ENCODE data around the gene DCLK2. TPM values are rescaled to one million over a fixed set of nuclear protein-coding genes. Genes with fewer than 3 reads are reported as not detected.

Gene DCLK2
- total and polyA plus RNA-seq, 2 of the 8 experiments (the other 6 are each of a cell fraction or from before 2014, with no cell fraction given): 0.32 to 0.37 TPM

- Histone ChIP-seq H3K4me3 (ENCODE audit: extremely low read depth in 1 of 4, insufficient read depth in 2 of 4, low read depth in 3 of 4, low read length in 4 of 4) (no peak overlapping the region), H3K27me3 (replicated peaks in 1 of 4; ENCODE audit: control insufficient read depth in 3 of 4, extremely low read depth in 1 of 4, insufficient read depth in 3 of 4, low read length in 3 of 4) (no peaks in the 10 kb centered on the region), H2BK12ac (ENCODE audit: low read depth, low read length) (no peak overlapping the region), H4K5ac (ENCODE audit: insufficient read length, low read depth, low read length) (no peak overlapping the region), H4K8ac (ENCODE audit: extremely low read depth, insufficient read depth, low read length) (no peak overlapping the region), H3K79me2 (ENCODE audit: control insufficient read depth in 1 of 2, insufficient read depth in 2 of 2, low read length in 2 of 2) (no peaks in the 10 kb centered on the region), H3K79me1 (ENCODE audit: low read depth, low read length) (no peaks in the 10 kb centered on the region), H3K4ac (replicated peaks; ENCODE audit: insufficient read length, low read depth, low read length) (no peak overlapping the region), H2BK20ac (ENCODE audit: low read length) (no peak overlapping the region), H4K91ac (replicated peaks; ENCODE audit: insufficient read length, low read length) (no peak overlapping the region), H3K9ac (replicated peaks in 1 of 4; ENCODE audit: extremely low read depth in 1 of 4, low read depth in 3 of 4, low read length in 3 of 4) (no peak overlapping the region), H3K9me3 (ENCODE audit: insufficient read depth in 2 of 2, low read depth in 1 of 2, low read length in 1 of 2) (no peaks in the 10 kb centered on the region), H2AK5ac (ENCODE audit: low read depth, low read length) (no peak overlapping the region), H2BK120ac (replicated peaks; ENCODE audit: low read depth, low read length) (no peak overlapping the region), H3K56ac (replicated peaks; ENCODE audit: insufficient read length, low read depth, low read length) (no peak overlapping the region), H2AFZ (ENCODE audit: low read length) (no peak overlapping the region), H3K23me2 (ENCODE audit: low read depth, low read length) (no peaks in the 10 kb centered on the region), H3K4me2 (ENCODE audit: insufficient read depth in 1 of 2, low read depth in 2 of 2, low read length in 2 of 2) (no peak overlapping the region), H2BK15ac (ENCODE audit: low read length) (no peak overlapping the region), H3K27ac (ENCODE audit: low read depth, low read length) (no peak overlapping the region), H3K4me1 (replicated peaks in 1 of 4; ENCODE audit: control insufficient read depth in 3 of 4, insufficient read depth in 4 of 4, low read length in 3 of 4) (peaks cover 1 to 4% (median 2%) of the 10 kb centered on the region in 4 experiments; a peak in 3 of 7 replicates), H2BK5ac (ENCODE audit: low read depth, low read length) (no peak overlapping the region), H4K20me1 (replicated peaks in 1 of 2; ENCODE audit: control insufficient read depth in 1 of 2, insufficient read depth in 2 of 2, low read length in 2 of 2) (no peaks in the 10 kb centered on the region), H3K18ac (ENCODE audit: extremely low read depth, low read length) (no peak overlapping the region), H3K23ac (ENCODE audit: insufficient read length) (no peak overlapping the region), H3K14ac (ENCODE audit: insufficient read length) (no peak overlapping the region), H3K36me3 (ENCODE audit: control insufficient read depth in 2 of 4, insufficient read depth in 4 of 4, low read length in 3 of 4) (no peaks in the 10 kb centered on the region)
- FAIRE-seq (no peak), DNase-seq (ENCODE audit: low read depth in 1 of 2, low spot score in 2 of 2) (no peak)
- ChIA-PET POLR2A (ENCODE audit: partially characterized antibody) (no interaction called here), CTCF (ENCODE audit: partially characterized antibody) (interaction anchor here (1.1 to 1.5 kb wide), 2 partner anchors 10 to 258 kb away, joined by 3 to 4 read pairs; no protein-coding TSS in a partner anchor)
- TF ChIP-seq CTCF (IDR thresholded peaks at IDR 0.05; ENCODE audit: control extremely low read depth in 1 of 3, insufficient read depth in 1 of 3, low read depth in 1 of 3, low read length in 3 of 3): no peak
- TF ChIP-seq SIN3A (conservative IDR thresholded peaks at IDR 0.05 in 1 of 2, IDR thresholded peaks at IDR 0.05 in 1 of 2; ENCODE audit: low read depth in 1 of 2, low read length in 2 of 2): no peak
- no peak for TF ChIP-seq CHD1 (IDR thresholded peaks at IDR 0.05; ENCODE audit: low read depth, low read length)
- TF ChIP-seq BCL11A (IDR thresholded peaks at IDR 0.05; ENCODE audit: low read depth in 2 of 2, low read length in 2 of 2): no peak
- no peak for TF ChIP-seq KDM1A (IDR thresholded peaks at IDR 0.05; ENCODE audit: borderline replicate concordance, low read length)
- TF ChIP-seq TCF12 (IDR thresholded peaks at IDR 0.05; ENCODE audit: low read depth, low read length): no peak
- no peak for TF ChIP-seq POU5F1 (IDR thresholded peaks at IDR 0.05; ENCODE audit: low read depth, low read length)
- TF ChIP-seq BACH1 (IDR thresholded peaks at IDR 0.05; ENCODE audit: low read length): no peak
- no peak for TF ChIP-seq POLR2AphosphoS5 (IDR thresholded peaks at IDR 0.05; ENCODE audit: low read depth, low read length)
- no peak for TF ChIP-seq FOSL1 (IDR thresholded peaks at IDR 0.05; ENCODE audit: insufficient read depth, low read depth, low read length)
- TF ChIP-seq ATF3 (IDR thresholded peaks at IDR 0.05; ENCODE audit: insufficient read depth, low read depth, low read length): no peak
- no peak for TF ChIP-seq CBX8 (IDR thresholded peaks at IDR 0.05; ENCODE audit: borderline replicate concordance, low read depth, low read length)
- TF ChIP-seq SIRT6 (IDR thresholded peaks at IDR 0.05; ENCODE audit: low read length): no peak
Observed at GRCh38 chr4:150240011-150240410, 161.8 kb downstream of the DCLK2 start.
